Measurements from ENCODE around the gene RNF208.

DNA sequence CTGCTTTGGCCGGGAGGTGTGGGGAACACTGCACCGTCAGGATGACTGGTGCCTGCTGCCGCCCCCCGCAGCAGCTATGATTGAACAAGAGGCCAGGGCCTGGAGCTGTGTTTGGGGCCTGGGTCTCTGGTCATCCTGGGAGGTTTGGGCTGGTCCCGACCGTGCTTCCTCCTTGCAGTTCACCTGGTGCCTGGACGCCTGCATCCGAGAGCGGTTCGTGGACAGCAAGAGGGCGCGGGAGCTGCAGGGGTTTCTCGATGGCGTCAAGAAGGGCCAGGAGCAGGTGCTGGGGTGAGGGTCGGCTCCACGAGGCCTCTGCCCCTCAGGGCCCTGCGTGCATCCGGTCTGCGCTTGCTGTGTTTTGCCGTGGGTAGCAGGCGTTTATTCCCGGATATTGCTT, 42.0 kb upstream of the RNF208 start:
- TF ChIP-seq, protein P1, sequence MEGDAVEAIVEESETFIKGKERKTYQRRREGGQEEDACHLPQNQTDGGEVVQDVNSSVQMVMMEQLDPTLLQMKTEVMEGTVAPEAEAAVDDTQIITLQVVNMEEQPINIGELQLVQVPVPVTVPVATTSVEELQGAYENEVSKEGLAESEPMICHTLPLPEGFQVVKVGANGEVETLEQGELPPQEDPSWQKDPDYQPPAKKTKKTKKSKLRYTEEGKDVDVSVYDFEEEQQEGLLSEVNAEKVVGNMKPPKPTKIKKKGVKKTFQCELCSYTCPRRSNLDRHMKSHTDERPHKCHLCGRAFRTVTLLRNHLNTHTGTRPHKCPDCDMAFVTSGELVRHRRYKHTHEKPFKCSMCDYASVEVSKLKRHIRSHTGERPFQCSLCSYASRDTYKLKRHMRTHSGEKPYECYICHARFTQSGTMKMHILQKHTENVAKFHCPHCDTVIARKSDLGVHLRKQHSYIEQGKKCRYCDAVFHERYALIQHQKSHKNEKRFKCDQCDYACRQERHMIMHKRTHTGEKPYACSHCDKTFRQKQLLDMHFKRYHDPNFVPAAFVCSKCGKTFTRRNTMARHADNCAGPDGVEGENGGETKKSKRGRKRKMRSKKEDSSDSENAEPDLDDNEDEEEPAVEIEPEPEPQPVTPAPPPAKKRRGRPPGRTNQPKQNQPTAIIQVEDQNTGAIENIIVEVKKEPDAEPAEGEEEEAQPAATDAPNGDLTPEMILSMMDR (IDR thresholded peaks at IDR 0.05 in 2 of 3, conservative IDR thresholded peaks at IDR 0.05 in 1 of 3; ENCODE audit: insufficient read depth in 2 of 3, low read depth in 1 of 3, low read length in 3 of 3) = no peak
- TF ChIP-seq, protein P2, sequence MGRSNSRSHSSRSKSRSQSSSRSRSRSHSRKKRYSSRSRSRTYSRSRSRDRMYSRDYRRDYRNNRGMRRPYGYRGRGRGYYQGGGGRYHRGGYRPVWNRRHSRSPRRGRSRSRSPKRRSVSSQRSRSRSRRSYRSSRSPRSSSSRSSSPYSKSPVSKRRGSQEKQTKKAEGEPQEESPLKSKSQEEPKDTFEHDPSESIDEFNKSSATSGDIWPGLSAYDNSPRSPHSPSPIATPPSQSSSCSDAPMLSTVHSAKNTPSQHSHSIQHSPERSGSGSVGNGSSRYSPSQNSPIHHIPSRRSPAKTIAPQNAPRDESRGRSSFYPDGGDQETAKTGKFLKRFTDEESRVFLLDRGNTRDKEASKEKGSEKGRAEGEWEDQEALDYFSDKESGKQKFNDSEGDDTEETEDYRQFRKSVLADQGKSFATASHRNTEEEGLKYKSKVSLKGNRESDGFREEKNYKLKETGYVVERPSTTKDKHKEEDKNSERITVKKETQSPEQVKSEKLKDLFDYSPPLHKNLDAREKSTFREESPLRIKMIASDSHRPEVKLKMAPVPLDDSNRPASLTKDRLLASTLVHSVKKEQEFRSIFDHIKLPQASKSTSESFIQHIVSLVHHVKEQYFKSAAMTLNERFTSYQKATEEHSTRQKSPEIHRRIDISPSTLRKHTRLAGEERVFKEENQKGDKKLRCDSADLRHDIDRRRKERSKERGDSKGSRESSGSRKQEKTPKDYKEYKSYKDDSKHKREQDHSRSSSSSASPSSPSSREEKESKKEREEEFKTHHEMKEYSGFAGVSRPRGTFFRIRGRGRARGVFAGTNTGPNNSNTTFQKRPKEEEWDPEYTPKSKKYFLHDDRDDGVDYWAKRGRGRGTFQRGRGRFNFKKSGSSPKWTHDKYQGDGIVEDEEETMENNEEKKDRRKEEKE (IDR thresholded peaks at IDR 0.05; ENCODE audit: borderline replicate concordance in 1 of 2, control insufficient read depth in 1 of 2, low read depth in 2 of 2, low read length in 1 of 2) = no peak
- TF ChIP-seq KDM5B (IDR thresholded peaks at IDR 0.05; ENCODE audit: insufficient replicate concordance, low read depth, low read length) (no peak), POLR2AphosphoS5 (IDR thresholded peaks at IDR 0.05; ENCODE audit: control insufficient read depth, insufficient read depth, low read depth, low read length) (no peak), RFX5 (IDR thresholded peaks at IDR 0.05; ENCODE audit: low read depth, low read length) (no peak)
- TF ChIP-seq, protein P3, sequence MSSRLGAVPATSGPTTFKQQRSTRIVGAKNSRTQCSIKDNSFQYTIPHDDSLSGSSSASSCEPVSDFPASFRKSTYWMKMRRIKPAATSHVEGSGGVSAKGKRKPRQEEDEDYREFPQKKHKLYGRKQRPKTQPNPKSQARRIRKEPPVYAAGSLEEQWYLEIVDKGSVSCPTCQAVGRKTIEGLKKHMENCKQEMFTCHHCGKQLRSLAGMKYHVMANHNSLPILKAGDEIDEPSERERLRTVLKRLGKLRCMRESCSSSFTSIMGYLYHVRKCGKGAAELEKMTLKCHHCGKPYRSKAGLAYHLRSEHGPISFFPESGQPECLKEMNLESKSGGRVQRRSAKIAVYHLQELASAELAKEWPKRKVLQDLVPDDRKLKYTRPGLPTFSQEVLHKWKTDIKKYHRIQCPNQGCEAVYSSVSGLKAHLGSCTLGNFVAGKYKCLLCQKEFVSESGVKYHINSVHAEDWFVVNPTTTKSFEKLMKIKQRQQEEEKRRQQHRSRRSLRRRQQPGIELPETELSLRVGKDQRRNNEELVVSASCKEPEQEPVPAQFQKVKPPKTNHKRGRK (tag; IDR thresholded peaks at IDR 0.05) = no peak
- TF ChIP-seq, protein P4, sequence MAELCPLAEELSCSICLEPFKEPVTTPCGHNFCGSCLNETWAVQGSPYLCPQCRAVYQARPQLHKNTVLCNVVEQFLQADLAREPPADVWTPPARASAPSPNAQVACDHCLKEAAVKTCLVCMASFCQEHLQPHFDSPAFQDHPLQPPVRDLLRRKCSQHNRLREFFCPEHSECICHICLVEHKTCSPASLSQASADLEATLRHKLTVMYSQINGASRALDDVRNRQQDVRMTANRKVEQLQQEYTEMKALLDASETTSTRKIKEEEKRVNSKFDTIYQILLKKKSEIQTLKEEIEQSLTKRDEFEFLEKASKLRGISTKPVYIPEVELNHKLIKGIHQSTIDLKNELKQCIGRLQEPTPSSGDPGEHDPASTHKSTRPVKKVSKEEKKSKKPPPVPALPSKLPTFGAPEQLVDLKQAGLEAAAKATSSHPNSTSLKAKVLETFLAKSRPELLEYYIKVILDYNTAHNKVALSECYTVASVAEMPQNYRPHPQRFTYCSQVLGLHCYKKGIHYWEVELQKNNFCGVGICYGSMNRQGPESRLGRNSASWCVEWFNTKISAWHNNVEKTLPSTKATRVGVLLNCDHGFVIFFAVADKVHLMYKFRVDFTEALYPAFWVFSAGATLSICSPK (IDR thresholded peaks at IDR 0.05; ENCODE audit: borderline replicate concordance) = no peak
- TF ChIP-seq, protein P5, sequence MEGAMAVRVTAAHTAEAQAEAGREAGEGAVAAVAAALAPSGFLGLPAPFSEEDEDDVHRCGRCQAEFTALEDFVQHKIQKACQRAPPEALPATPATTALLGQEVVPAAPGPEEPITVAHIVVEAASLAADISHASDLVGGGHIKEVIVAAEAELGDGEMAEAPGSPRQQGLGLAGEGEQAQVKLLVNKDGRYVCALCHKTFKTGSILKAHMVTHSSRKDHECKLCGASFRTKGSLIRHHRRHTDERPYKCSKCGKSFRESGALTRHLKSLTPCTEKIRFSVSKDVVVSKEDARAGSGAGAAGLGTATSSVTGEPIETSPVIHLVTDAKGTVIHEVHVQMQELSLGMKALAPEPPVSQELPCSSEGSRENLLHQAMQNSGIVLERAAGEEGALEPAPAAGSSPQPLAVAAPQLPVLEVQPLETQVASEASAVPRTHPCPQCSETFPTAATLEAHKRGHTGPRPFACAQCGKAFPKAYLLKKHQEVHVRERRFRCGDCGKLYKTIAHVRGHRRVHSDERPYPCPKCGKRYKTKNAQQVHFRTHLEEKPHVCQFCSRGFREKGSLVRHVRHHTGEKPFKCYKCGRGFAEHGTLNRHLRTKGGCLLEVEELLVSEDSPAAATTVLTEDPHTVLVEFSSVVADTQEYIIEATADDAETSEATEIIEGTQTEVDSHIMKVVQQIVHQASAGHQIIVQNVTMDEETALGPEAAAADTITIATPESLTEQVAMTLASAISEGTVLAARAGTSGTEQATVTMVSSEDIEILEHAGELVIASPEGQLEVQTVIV (CRISPR knock-in tag; IDR thresholded peaks at IDR 0.05; ENCODE audit: borderline replicate concordance) = no peak

All from K562 (cell line).